Fibroblast of the aortic adventitia (primary cell): Measurements from ENCODE around the gene MEGF9. TPM values are rescaled to one million over a fixed set of nuclear protein-coding genes. Genes with fewer than 3 reads are reported as not detected.
A peak's percentile ranks its signal among the peaks of the same experiment; 100 is the strongest.

Source experiments
- DNase-seq: peaks from one replicate; pipeline ENCODE4 v3.0.0-alpha.2; 2010; ENCODE audit warnings: low read depth
- H3K4me3 ChIP-seq: 2 replicates; pipeline ENCODE4 v1.5.1; 2011; ENCODE audit warnings: low read depth, mild to moderate bottlenecking, control low read depth, low read length, moderate library complexity
- CTCF ChIP-seq: IDR thresholded peaks from 2 replicates; pipeline ENCODE4 v1.5.1; 2011; ENCODE audit warnings: mild to moderate bottlenecking, low read length, control low read depth, inconsistent platforms; ENCODE audit not compliant: insufficient read depth
- total RNA-seq: library from RNA; depleted of rRNA; stranded (reverse); fragments of >200 nt; gene quantifications from 2 replicates; pipeline ENCODE4 v1.2.3, GENCODE V29; 2012; ENCODE audit warnings: low replicate concordance

MEGF9 gene
- 10.7 and 14.1 TPM in 2 replicates for total RNA-seq

GRCh38 chr9:120714088-120714845 lies at the start of gene MEGF9:
MEGF9 (minus strand) TSS chr9:120714470; CDS start chr9:120714358, 112 bp downstream.
- peak; percentile 96 for DNase-seq
- no peak for TF ChIP-seq CTCF
- peak within 1 kb of the TSS; percentile 81 for H3K4me3 ChIP-seq

GRCh38 chr9:120761006-120761405 lies 46.7 kb upstream of the MEGF9 start:
- H3K4me3 ChIP-seq: no peak overlapping the region
- no peak for TF ChIP-seq CTCF
- no peak for DNase-seq

GRCh38 chr9:120759755-120760400 lies 45.6 kb upstream of the MEGF9 start:
- no peak overlapping the region for H3K4me3 ChIP-seq
- TF ChIP-seq CTCF: no peak
- DNase-seq: no peak

- DNase-seq: no peak
- TF ChIP-seq CTCF: no peak
- H3K4me3 ChIP-seq: no peak overlapping the region
These were observed 44.3 kb upstream of the MEGF9 start for GRCh38 chr9:120758544-120758943.

- DNase-seq: no peak
- H3K4me3 ChIP-seq: no peak overlapping the region
- TF ChIP-seq CTCF: no peak
These were observed 43.0 kb upstream of the MEGF9 start for GRCh38 chr9:120757026-120757913.

GRCh38 chr9:120756531-120756930 lies 42.3 kb upstream of the MEGF9 start:
- H3K4me3 ChIP-seq: no peak overlapping the region
- TF ChIP-seq CTCF: no peak
- no peak for DNase-seq
